ENCODE data around the gene C6orf141. TPM values are rescaled to one million over a fixed set of nuclear protein-coding genes. Genes with fewer than 3 reads are reported as not detected.

Gene C6orf141
- total RNA-seq = 1.6 and 3.2 TPM in 2 replicates

DNA sequence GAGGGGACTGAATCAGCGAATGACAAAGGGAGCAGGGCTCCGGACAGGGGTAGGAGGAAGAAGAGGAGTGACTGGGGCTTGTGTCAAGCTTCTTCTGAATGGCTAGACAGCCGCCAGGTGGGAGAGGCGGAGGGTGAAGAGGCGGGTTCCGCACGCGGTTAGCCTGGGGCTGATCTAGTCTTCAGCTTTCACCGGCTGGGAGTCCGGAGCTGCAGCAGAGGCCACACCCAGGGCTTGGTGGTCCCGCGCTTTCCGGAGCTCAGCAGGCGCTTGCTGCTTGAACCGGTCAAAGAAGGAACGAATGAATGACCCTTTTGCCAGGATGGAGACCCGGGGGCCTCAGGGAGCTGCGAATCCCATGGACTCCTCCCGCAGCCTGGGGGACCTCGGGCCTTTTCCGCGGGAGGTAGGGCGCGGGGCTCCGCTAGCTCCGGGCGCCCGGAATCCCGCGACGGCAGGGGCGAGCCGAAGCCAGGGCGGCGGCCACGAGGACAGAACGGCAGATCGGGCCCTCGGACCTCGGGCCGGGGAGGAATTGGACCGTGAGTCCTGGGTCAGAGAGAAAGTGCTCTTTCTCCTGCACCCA, at the start of gene C6orf141:
C6orf141 (plus strand) TSS at position 177 of the 586 bp plus-strand sequence; CDS start at position 302, 125 bp downstream.

Other genes starting within 250 kb of the C6orf141 start
- gene MMUT, start 87.4 kb upstream of the C6orf141 start, total RNA-seq = 9.4 and 13.7 TPM in 2 replicates
- gene CENPQ, start 87.3 kb upstream of the C6orf141 start, total RNA-seq = 6.3 and 9.2 TPM in 2 replicates
- gene GLYATL3, start 50.7 kb upstream of the C6orf141 start, total RNA-seq = not detected in 2 replicates
- gene RHAG, start 86.2 kb downstream of the C6orf141 start, total RNA-seq = not detected in 2 replicates
- not detected in 2 replicates for gene CRISP2, start 162.9 kb downstream of the C6orf141 start, total RNA-seq
- not detected in 2 replicates for gene CRISP3, start 193.7 kb downstream of the C6orf141 start, total RNA-seq
- gene PGK2, start 236.6 kb downstream of the C6orf141 start, total RNA-seq = not detected in 2 replicates